T-helper 1 cell treated with Interleukin-12 subunit alpha and Interleukin-12 subunit beta and Interleukin-4 antibody, amounts not matched to agents 30 μg/mL and 1 μg/mL, for 36 hours (primary cell): Measurements from ENCODE around the gene ITK.

Experiments
- H3K27ac Mint-ChIP-seq: one replicate; pipeline ENCODE4 v1.8.0; 2021; ENCODE audit warnings: mild to moderate bottlenecking, mixed read lengths
- H3K27me3 Mint-ChIP-seq: one replicate; pipeline ENCODE4 v1.8.0; 2021; ENCODE audit warnings: low read depth, mixed read lengths
- H3K36me3 Mint-ChIP-seq: one replicate; pipeline ENCODE4 v1.8.0; 2021; ENCODE audit warnings: low read depth, mixed read lengths
- H3K4me1 Mint-ChIP-seq: one replicate; pipeline ENCODE4 v1.8.0; 2021; ENCODE audit warnings: low read depth, mixed read lengths
- H3K4me3 Mint-ChIP-seq: one replicate; pipeline ENCODE4 v1.8.0; 2021; ENCODE audit warnings: mild to moderate bottlenecking, moderate library complexity, mixed read lengths
- H3K9me3 Mint-ChIP-seq: one replicate; pipeline ENCODE4 v1.8.0; 2021; ENCODE audit warnings: mixed read lengths

Gene ITK

DNA sequence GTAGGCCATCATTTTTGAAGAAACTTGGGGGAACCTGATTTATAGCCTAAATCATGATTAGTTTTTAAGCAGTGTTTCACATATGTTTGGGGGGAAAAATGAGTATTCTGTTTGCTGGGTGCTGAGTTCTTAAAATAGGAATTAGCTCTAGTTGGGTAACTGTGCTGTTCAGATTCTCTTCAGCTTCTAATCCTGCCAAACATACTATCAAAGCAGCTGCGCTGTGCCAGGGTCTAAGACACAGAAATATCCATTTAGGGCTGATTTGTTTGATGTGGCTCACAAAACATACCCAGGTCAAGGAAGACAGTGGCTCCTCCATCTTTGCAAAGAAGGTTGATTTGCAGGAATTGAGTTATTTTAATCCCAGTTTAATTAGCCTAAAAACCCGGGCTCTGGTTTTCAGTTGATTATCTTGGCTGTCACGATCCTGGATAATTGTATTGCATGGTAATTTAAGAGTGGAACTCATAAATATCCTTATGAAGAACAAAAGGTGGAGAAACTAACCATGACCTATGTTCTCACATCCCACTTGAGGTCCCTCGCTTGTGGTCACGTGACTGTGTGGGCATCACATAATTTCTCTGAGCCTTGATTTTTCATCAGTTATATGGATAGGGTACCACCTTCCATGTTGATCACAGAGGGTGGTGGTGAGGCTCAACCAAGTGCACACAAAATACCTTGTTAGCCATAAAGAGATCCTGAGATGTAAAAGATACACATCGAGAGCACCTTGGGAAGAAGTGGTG is 104.0 kb downstream of the ITK start:
- H3K4me1 Mint-ChIP-seq, result peaks cover 68% of the 10 kb centered on the region
- no peak overlapping the region for H3K4me3 Mint-ChIP-seq
- no peaks in the 10 kb centered on the region for H3K27me3 Mint-ChIP-seq
- H3K27ac Mint-ChIP-seq, result peak overlapping the region; percentile 12
- peaks cover 48% of the 10 kb centered on the region for H3K36me3 Mint-ChIP-seq
- peaks cover 7% of the 10 kb centered on the region for H3K9me3 Mint-ChIP-seq

DNA sequence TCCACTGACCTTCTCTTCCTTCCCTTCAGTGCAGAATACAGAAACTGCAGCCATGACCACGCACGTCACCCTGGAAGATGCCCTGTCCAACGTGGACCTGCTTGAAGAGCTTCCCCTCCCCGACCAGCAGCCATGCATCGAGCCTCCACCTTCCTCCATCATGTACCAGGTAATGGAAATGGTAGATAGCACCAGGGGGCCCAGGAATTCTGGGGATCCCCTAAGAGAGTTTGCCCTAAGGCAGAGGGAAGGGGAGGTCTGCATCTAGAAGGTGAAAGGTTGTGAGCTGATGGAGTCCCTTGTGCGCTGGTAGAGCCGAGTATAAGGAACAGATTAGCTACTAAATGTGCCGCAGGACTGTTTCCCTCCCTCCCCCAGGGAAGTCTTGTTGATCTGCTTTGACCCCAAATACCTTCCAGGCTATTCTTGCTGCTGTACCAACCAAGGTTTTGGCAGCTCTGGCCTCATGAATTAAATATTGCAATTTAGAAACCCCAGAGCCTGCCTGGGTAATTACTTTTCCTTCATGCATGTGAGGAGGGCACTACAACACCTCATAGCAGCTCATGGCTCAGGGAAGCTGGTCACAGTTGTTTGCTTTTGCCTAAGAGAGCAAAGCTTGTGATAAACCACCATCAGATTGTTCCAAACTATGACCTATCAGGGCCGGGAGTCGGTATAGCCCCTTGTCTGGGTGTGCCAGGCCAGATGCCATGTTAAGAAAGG is 104.8 kb downstream of the ITK start:
- Mint-ChIP-seq H3K36me3 (peaks cover 51% of the 10 kb centered on the region), H3K27me3 (no peaks in the 10 kb centered on the region), H3K4me3 (no peak overlapping the region), H3K9me3 (peaks cover 7% of the 10 kb centered on the region), H3K4me1 (peaks cover 70% of the 10 kb centered on the region), H3K27ac (no peak overlapping the region)

DNA sequence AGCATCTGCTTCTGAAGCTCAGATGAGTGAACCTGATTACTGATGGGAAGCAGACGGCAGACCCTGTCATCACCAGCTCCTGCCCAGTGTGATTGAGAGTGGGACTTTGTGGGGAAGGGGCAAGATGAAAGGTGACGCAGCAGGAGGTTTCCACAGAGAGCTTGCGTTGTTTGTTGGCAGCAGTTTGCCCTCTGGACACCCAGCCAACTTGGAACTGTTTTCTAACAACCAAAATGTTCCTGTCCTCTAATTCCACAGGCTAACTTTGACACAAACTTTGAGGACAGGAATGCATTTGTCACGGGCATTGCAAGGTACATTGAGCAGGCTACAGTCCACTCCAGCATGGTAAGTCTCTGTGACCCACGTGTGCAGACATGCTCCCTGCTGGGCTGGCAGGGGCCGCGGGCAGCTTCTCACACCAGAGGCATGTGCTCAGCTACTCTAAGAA is 106.1 kb downstream of the ITK start:
- Mint-ChIP-seq H3K4me1 (peaks cover 71% of the 10 kb centered on the region), H3K27ac (no peak overlapping the region), H3K4me3 (no peak overlapping the region), H3K27me3 (no peaks in the 10 kb centered on the region), H3K9me3 (peaks cover 5% of the 10 kb centered on the region), H3K36me3 (peaks cover 54% of the 10 kb centered on the region)

DNA sequence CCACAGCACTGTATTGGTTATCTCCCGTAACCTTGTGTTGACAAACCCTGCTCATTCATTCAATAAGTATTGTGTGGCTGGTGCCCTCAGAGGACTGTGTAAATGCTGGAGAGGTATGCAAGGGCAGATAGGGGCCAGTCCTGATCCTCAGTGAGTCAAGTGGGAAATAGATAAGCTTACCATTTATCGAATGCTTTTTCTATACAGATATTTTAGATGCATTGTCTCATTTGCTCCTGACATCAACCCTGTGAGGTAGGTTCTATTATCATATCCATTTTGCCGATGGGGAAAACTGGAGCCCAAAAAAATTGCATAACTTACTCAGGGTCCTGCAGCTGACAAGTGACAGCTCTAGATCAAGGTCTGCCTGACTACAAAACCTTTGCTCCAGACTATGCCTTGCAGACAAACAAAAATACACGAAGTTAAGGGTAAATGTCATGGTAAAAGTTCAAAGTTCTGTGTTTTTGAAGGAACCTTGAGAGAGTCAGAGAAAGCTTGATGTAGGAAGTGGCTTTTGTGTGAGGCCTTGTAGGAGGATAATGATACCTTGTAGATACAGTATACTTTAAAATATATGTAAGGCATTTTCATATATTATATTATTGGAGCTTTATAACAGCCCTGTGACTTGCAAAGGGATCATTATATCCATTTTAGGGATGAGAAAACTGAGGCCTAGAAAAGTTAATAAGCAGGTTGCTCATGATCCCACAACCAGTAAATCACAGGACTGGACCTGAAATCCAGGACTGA is 107.9 kb downstream of the ITK start:
- H3K4me3 Mint-ChIP-seq, result peak overlapping the region; percentile 26
- no peaks in the 10 kb centered on the region for H3K27me3 Mint-ChIP-seq
- H3K4me1 Mint-ChIP-seq, result peaks cover 55% of the 10 kb centered on the region
- H3K36me3 Mint-ChIP-seq, result peaks cover 56% of the 10 kb centered on the region
- peak overlapping the region; percentile 65 for H3K27ac Mint-ChIP-seq
- H3K9me3 Mint-ChIP-seq, result no peaks in the 10 kb centered on the region

DNA sequence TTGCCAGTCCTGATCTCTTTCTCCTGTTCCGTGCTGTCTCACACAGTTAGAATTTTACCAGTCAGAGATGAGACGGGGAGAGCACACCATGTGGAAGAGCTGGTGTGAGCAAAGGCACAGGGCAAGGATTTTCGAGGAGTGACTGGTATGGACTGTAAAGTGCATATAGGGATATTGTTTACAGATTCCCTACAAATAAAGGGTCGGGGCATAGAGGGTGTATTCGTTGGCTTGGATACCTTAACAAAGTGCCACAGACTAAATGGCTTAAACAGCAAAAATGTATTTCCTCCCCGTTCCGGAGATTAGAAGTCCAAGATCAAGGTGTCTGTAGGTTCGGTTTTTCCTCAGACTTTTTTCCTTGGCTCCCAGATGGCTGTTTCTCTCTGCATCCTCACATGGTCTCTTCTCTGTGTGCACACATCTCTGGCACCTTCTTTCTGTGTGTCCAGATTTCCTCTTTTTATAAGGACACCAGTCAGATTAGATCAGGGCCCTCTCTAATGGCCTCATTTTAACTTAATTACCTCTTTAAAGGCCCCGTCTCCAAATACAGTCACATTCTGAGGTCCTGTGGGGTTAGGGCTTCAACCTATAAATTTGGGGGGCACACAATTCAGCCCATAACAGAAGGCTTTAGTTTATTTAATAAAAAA is 108.7 kb downstream of the ITK start:
- peak overlapping the region; percentile 57 for H3K27ac Mint-ChIP-seq
- peaks cover 60% of the 10 kb centered on the region for H3K36me3 Mint-ChIP-seq
- H3K4me3 Mint-ChIP-seq, result no peak overlapping the region
- H3K9me3 Mint-ChIP-seq, result no peaks in the 10 kb centered on the region
- peaks cover 52% of the 10 kb centered on the region for H3K4me1 Mint-ChIP-seq
- H3K27me3 Mint-ChIP-seq, result no peaks in the 10 kb centered on the region

DNA sequence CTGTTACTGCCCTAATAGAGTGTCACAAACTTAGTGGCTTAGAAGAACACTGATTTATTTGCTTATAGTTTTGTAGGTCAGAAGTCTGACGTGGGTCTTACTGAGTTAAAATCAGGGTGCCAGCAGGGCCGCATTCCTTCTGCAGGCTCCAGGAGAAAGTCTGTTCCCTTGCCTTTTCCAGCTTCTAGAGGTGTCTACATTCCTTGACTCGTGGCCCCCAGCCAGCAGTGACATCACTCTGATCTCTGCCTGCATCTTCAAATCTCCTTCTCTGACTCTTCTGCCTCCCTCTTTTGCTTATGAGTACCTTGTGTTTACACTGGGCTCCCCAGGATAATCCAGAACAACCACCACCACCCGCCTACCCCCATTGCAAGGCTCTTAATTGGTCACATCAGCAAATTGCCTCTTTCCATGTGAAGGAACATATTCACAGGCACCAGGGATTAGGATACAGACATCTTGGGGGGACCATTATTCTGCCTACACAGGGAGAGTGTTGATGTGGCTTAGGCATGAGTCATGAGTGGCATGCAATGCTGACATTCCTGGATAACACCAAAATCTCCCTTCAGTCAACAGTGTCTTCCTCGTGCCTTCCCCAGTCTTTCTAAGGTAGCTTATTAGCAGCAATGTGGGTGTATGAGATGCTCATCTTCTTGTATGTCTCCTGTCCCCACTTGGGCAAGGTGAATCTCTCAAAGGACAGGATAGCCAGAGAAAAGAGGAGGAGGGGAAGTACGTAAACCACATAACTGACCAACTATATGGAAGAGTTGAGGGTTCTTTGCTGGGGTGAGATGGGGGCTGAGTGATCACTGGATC is 109.7 kb downstream of the ITK start:
- no peaks in the 10 kb centered on the region for H3K9me3 Mint-ChIP-seq
- H3K4me1 Mint-ChIP-seq, result peaks cover 50% of the 10 kb centered on the region
- H3K27me3 Mint-ChIP-seq, result no peaks in the 10 kb centered on the region
- peak overlapping the region; percentile 55 for H3K27ac Mint-ChIP-seq
- no peak overlapping the region for H3K4me3 Mint-ChIP-seq
- peaks cover 62% of the 10 kb centered on the region for H3K36me3 Mint-ChIP-seq

DNA sequence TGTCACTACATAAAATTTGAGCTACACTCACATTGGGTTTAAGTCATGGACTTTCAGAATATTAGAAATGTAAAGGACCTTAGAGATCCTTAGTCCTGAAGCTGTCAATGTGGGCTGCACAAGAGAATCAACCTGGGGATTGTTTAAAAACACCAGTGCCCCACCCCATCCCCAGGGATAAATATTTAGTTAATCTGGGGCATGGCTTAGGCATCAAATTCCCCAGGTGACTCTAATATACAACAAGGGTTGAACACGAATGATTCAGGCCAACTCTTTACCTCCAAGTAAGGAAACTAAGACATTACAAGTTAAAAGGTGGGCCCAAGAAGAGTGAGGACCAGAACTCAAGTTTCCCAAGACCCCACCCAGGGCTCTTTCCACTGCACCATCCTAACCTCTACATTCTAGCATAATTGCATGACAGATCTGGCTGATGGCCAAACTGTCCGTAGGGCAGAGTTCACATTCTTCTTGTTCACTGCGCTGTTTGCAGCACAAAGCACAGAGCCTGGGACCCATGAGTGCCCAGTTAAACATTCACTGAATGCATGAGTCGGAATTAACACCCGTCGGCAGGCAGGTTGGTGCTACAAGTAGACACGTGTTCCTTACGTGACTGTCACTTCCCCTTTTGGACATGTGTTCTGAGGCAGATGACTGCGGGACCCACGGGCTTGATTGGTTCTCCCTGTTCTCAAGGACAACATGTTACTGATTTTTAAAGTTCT is 110.5 kb downstream of the ITK start:
- H3K27me3 Mint-ChIP-seq, result no peaks in the 10 kb centered on the region
- H3K27ac Mint-ChIP-seq, result peak overlapping the region; percentile 55
- H3K4me1 Mint-ChIP-seq, result peaks cover 51% of the 10 kb centered on the region
- H3K4me3 Mint-ChIP-seq, result no peak overlapping the region
- H3K9me3 Mint-ChIP-seq, result no peaks in the 10 kb centered on the region
- H3K36me3 Mint-ChIP-seq, result peaks cover 63% of the 10 kb centered on the region

DNA sequence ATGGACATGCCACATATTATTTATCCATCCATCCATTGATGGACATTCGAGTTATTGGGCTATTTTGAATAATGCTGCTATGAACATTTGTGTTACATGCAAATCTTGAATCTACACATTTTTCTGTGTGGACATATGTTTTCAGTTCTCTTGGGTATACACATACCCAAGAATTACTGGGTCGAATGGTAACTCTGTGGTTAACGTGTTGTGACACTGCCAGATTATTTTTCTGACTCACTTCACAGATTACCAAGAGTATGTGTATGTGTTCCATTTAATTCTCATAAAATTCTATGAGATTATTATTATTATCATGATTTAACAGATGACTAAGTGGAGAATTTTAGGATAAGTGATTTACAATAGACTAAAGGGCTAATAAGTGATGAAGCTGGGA is 112.0 kb downstream of the ITK start:
- H3K9me3 Mint-ChIP-seq, result no peaks in the 10 kb centered on the region
- peaks cover 68% of the 10 kb centered on the region for H3K36me3 Mint-ChIP-seq
- H3K4me3 Mint-ChIP-seq, result no peak overlapping the region
- peaks cover 53% of the 10 kb centered on the region for H3K4me1 Mint-ChIP-seq
- H3K27ac Mint-ChIP-seq, result no peak overlapping the region
- H3K27me3 Mint-ChIP-seq, result no peaks in the 10 kb centered on the region

DNA sequence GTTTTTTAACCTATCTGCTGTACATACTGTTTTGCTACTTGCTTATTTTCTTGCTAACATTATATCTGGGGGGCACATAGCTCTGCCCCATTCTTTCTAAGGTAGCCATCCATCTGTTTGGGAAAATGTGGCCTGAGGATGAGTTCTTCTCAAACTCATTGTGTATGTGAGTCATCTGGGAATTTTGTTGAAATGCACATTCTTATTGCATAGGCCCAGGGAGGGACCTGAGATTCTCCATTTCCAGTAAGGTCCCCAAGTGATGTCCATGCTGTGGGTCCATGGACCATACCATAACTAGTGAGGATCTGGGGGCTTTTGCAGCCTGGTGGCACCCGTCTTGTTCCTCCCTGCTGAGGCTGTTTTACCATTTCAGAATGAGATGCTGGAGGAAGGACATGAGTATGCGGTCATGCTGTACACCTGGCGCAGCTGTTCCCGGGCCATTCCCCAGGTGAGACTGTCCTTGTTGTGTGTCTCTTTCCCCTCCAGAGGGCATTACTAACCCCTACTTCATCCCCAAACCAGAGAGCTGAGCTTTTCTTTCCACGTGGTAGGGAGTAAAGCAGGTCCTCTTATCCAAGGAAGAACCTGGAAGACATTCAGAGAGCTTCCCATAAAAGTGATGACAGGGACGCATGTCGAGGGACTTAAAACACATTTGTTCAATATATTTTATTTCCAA is 113.9 kb downstream of the ITK start:
- H3K9me3 Mint-ChIP-seq, result no peaks in the 10 kb centered on the region
- H3K27ac Mint-ChIP-seq, result no peak overlapping the region
- no peaks in the 10 kb centered on the region for H3K27me3 Mint-ChIP-seq
- H3K4me1 Mint-ChIP-seq, result peaks cover 40% of the 10 kb centered on the region
- H3K36me3 Mint-ChIP-seq, result peaks cover 66% of the 10 kb centered on the region
- H3K4me3 Mint-ChIP-seq, result no peak overlapping the region

DNA sequence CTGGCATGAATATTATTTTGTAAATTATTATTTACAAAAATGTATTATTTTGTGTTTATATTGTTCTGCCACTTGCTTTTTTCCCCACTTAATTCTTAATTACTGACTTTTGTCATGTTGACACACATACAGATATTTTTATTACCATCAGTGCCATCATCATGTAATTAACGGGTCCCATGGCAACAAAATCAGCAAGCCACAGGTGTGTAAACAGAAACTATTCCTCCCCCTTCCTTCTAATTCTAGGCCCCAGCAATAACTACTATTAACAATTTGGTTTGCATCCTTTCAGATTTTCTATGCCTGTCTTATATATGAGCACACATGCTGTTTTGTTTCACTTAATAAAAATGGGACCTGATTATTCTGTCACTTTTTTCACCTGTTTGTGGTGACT is 114.6 kb downstream of the ITK start:
- Mint-ChIP-seq H3K27ac (peak overlapping the region; percentile 63), H3K4me1 (peaks cover 37% of the 10 kb centered on the region), H3K27me3 (no peaks in the 10 kb centered on the region), H3K9me3 (no peaks in the 10 kb centered on the region), H3K36me3 (peaks cover 66% of the 10 kb centered on the region), H3K4me3 (no peak overlapping the region)

DNA sequence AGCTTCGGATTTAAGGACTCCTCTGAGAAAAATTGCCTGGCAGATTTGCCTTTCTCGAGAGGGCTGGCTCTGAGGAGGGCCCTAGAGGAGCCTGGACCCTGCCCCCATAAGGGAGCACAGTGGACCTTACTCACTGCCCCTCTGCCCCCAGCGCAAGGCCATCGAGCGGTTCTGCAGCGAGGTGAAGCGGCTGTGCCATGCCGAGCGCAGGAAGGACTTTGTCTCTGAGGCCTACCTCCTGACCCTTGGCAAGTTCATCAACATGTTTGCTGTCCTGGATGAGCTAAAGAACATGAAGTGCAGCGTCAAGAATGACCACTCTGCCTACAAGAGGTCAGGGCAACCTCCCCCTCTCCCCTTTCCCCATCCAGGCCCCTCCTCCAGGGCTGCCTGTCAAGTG is 119.9 kb downstream of the ITK start:
- Mint-ChIP-seq H3K27ac (no peak overlapping the region), H3K36me3 (peaks cover 76% of the 10 kb centered on the region), H3K27me3 (no peaks in the 10 kb centered on the region), H3K9me3 (no peaks in the 10 kb centered on the region), H3K4me1 (peaks cover 39% of the 10 kb centered on the region), H3K4me3 (no peak overlapping the region)

DNA sequence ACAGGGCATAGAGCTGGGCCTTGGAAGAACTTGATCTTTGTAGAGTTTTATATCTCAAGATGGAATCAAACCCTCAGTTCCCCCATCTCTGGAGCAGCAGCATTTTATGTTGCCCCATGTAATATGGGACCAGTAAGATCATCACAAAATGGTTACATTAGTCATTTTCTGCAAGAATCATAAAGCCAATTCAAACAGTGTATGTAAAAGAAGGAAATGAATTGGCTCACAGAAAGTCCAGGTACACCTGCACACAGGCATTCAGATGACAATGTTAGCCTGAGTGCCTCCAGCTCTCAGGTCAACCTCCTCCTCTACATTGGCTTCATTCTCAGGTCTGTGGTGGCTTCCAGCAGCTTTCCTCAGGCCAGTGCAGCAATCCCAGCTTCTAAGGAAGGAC is 120.4 kb downstream of the ITK start:
- Mint-ChIP-seq H3K4me3 (no peak overlapping the region), H3K36me3 (peaks cover 77% of the 10 kb centered on the region), H3K27me3 (no peaks in the 10 kb centered on the region), H3K4me1 (peaks cover 42% of the 10 kb centered on the region), H3K27ac (peak overlapping the region; percentile 63), H3K9me3 (no peaks in the 10 kb centered on the region)

DNA sequence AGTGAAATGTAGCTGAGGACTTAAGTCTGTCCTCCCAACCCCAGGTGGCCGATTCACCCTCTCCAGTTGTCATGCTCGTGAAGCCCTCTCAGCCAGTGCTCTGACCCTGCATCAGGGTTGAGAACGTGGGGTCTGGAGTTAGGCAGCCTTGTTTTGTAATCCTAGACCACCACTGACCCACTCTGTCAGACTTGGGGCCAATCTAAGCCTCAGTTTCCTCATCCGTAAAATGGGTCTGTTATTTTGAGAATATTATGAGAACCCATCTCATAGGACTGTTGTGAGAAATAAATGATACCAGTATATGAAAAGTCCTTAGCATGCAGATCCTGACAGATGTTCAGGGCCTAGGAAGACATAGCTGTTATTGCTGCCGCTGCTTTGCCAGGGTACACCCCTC is 122.4 kb downstream of the ITK start:
- H3K4me1 Mint-ChIP-seq, result peaks cover 52% of the 10 kb centered on the region

More for the DNA sequence above, 122.4 kb downstream of the ITK start:
- H3K27ac Mint-ChIP-seq, result peak overlapping the region; percentile 86
- H3K4me3 Mint-ChIP-seq, result no peak overlapping the region
- no peaks in the 10 kb centered on the region for H3K27me3 Mint-ChIP-seq
- H3K9me3 Mint-ChIP-seq, result no peaks in the 10 kb centered on the region
- H3K36me3 Mint-ChIP-seq, result peaks cover 75% of the 10 kb centered on the region
